WTC11 (cell line): ENCODE results near the gene LAMA5.

Source experiments
- ATF2 ChIP-seq: sonication (generic); formaldehyde crosslinking; IDR thresholded peaks from 2 replicates; pipeline ENCODE4 v1.8.1; 2022; ENCODE audit warnings: low read depth, missing genetic modification reagents, borderline replicate concordance
- CBFB ChIP-seq: sonication (generic); formaldehyde crosslinking; IDR thresholded peaks from 2 replicates; pipeline ENCODE4 v1.8.1; 2022; ENCODE audit warnings: mild to moderate bottlenecking, low read depth, missing genetic modification reagents
- CTCF ChIP-seq: fragments of 200-600 bp; IDR thresholded peaks from 2 replicates; pipeline ENCODE4 v1.8.0; 2022; ENCODE audit warnings: antibody characterized with exemption
- E2F1 ChIP-seq: sonication (generic); formaldehyde crosslinking; IDR thresholded peaks from 2 replicates; pipeline ENCODE4 v1.8.0; 2022; ENCODE audit warnings: mild to moderate bottlenecking, missing genetic modification reagents
- ESRRA ChIP-seq: sonication (generic); formaldehyde crosslinking; IDR thresholded peaks from 2 replicates; pipeline ENCODE4 v1.8.1; 2022; ENCODE audit warnings: mild to moderate bottlenecking, missing genetic modification reagents, borderline replicate concordance
- ETV6 ChIP-seq: sonication (generic); formaldehyde crosslinking; IDR thresholded peaks from 2 replicates; pipeline ENCODE4 v1.8.1; 2022; ENCODE audit warnings: mild to moderate bottlenecking, missing genetic modification reagents
- FOXJ3 ChIP-seq: sonication (generic); formaldehyde crosslinking; IDR thresholded peaks from 2 replicates; pipeline ENCODE4 v1.9.0; 2021; ENCODE audit warnings: missing genetic modification reagents, mild to moderate bottlenecking, borderline replicate concordance
- FOXP1 ChIP-seq: sonication (generic); formaldehyde crosslinking; IDR thresholded peaks from 2 replicates; pipeline ENCODE4 v1.8.0; 2022; ENCODE audit warnings: missing genetic modification reagents, mild to moderate bottlenecking, moderate library complexity, borderline replicate concordance
- HMGXB4 ChIP-seq: sonication (generic); formaldehyde crosslinking; IDR thresholded peaks from 2 replicates; pipeline ENCODE4 v1.8.1; 2023; ENCODE audit warnings: mild to moderate bottlenecking, moderate library complexity, missing genetic modification reagents
- IRF2 ChIP-seq: sonication (generic); formaldehyde crosslinking; IDR thresholded peaks from 2 replicates; pipeline ENCODE4 v1.8.0; 2022; ENCODE audit warnings: low read depth, missing genetic modification reagents, borderline replicate concordance
- RELA ChIP-seq: sonication (generic); formaldehyde crosslinking; IDR thresholded peaks from 2 replicates; pipeline ENCODE4 v1.8.1; 2022; ENCODE audit warnings: missing genetic modification reagents, mild to moderate bottlenecking, borderline replicate concordance
- ZNF425 ChIP-seq: fragments of 250-450 bp; sonication (Bioruptor Pico); conservative IDR thresholded peaks from 2 replicates; pipeline ENCODE4 v1.9.0; 2021; ENCODE audit warnings: mild to moderate bottlenecking
- ZNF671 ChIP-seq: fragments of 250-450 bp; sonication (Bioruptor Pico); IDR thresholded peaks from 2 replicates; pipeline ENCODE4 v1.8.0; 2021; ENCODE audit warnings: mild to moderate bottlenecking

- TF ChIP-seq ESRRA (CRISPR knock-in tag): no peak
- no peak for TF ChIP-seq CTCF
- no peak for TF ChIP-seq HMGXB4 (CRISPR knock-in tag)
- no peak for TF ChIP-seq ZNF425 (CRISPR knock-in tag)
- no peak for TF ChIP-seq ATF2 (CRISPR knock-in tag)
- TF ChIP-seq RELA (CRISPR knock-in tag): no peak
- no peak for TF ChIP-seq CBFB (CRISPR knock-in tag)
- TF ChIP-seq FOXP1 (CRISPR knock-in tag): no peak
- TF ChIP-seq ZNF671 (CRISPR knock-in tag): no peak
- TF ChIP-seq E2F1 (CRISPR knock-in tag): no peak
- no peak for TF ChIP-seq FOXJ3 (CRISPR knock-in tag)
- TF ChIP-seq IRF2 (CRISPR knock-in tag): no peak
- TF ChIP-seq ETV6 (CRISPR knock-in tag): no peak
Measured at GRCh38 chr20:62347445-62347844, 19.7 kb downstream of the LAMA5 start.
